Prostate gland (tissue), 2 donors: ENCODE results near the gene CABS1. TPM values are rescaled to one million over a fixed set of nuclear protein-coding genes. Genes with fewer than 3 reads are reported as not detected.

ENCODE experiments used
- DNase-seq: peaks from one replicate; pipeline ENCODE4 v3.0.0-alpha.2; 2019; ENCODE audit warnings: low spot score
- H3K27ac ChIP-seq, 2 donors: fragments of 200-600 bp; sonication (generic); 2 replicates each; pipeline ENCODE4 v1.5.1; 2017 to 2019
- H3K27me3 ChIP-seq: fragments of 200-600 bp; sonication (generic); replicated peaks from 2 replicates; pipeline ENCODE4 v1.5.1; 2019; ENCODE audit not compliant: insufficient read depth
- H3K36me3 ChIP-seq, 2 donors: fragments of 200-600 bp; sonication (generic); 1 replicate in 1 of 2; 2 replicates in 1 of 2; pipeline versions ENCODE4 v1.5.1 to v1.8.1; 2017 to 2019
- H3K4me1 ChIP-seq: fragments of 200-600 bp; sonication (generic); replicated peaks from 2 replicates; pipeline ENCODE4 v1.5.1; 2019
- H3K4me3 ChIP-seq, 2 donors: fragments of 200-600 bp; sonication (generic); 2 replicates each; pipeline ENCODE4 v1.5.1; 2017 to 2019
- H3K9me3 ChIP-seq: fragments of 200-600 bp; sonication (generic); 2 replicates; pipeline ENCODE4 v1.5.1; 2017
- CTCF ChIP-seq, 4 experiments: fragments of 200-600 bp in 2 of 4; fragments of 450-650 bp in 2 of 4; sonication (generic) in 2 of 4; IDR thresholded peaks; 1 replicate in 3 of 4; 2 replicates in 1 of 4; pipeline ENCODE4 v1.5.1; 2016 to 2019; ENCODE audit warnings: antibody characterized with exemption in 4 of 4, mild to moderate bottlenecking in 2 of 4, moderate library complexity in 2 of 4
- POLR2A ChIP-seq: fragments of 450-650 bp; IDR thresholded peaks from one replicate; pipeline ENCODE4 v1.6.1; 2016; ENCODE audit warnings: antibody characterized with exemption, mild to moderate bottlenecking
- POLR2AphosphoS5 ChIP-seq: sonication (generic); formaldehyde crosslinking; IDR thresholded peaks from one replicate; pipeline ENCODE4 v1.6.1; 2017; ENCODE audit warnings: antibody characterized with exemption
- WGBS: methylation state at CpG from one replicate; pipeline ENCODE4 v1.1.5; 2018; 5-methylcytosine and 5-hydroxymethylcytosine counted together
- intact Hi-C: fragments of 100-400 bp; cut with DNase I; formaldehyde crosslinking; loops from one replicate; pipeline ENCODE4 v1.14.2; 2022
- total RNA-seq, 2 donors: library from RNA; depleted of rRNA; stranded (reverse); fragments of >200 nt; gene quantifications; one replicate each; pipeline ENCODE4 v1.1.0, GENCODE V29; 2016

Gene CABS1
- total RNA-seq, 2 donors from 2014 or later: 2.4 TPM; not detected in 1

GRCh38 chr4:70367813-70368212 is 33.0 kb downstream of the CABS1 start:
- Histone ChIP-seq H3K27ac (no peak overlapping the region), H3K4me3 (no peak overlapping the region), H3K9me3 (no peaks in the 10 kb centered on the region), H3K27me3 (no peaks in the 10 kb centered on the region), H3K36me3 (no peaks in the 10 kb centered on the region), H3K4me1 (no peaks in the 10 kb centered on the region)
- TF ChIP-seq CTCF (IDR thresholded peaks at IDR 0.05): no peak
- no peak for TF ChIP-seq POLR2A
- TF ChIP-seq POLR2AphosphoS5: no peak
- no peak for DNase-seq
- WGBS: 93% methylated on average over 1 of the region's 1 CpG
- intact Hi-C loops: no loop called here

- no peak for DNase-seq
- Histone ChIP-seq H3K36me3 (no peaks in the 10 kb centered on the region), H3K4me1 (no peaks in the 10 kb centered on the region), H3K4me3 (no peak overlapping the region), H3K9me3 (no peaks in the 10 kb centered on the region), H3K27me3 (no peaks in the 10 kb centered on the region), H3K27ac (no peak overlapping the region)
- TF ChIP-seq POLR2A (no peak), CTCF (IDR thresholded peaks at IDR 0.05) (no peak), POLR2AphosphoS5 (no peak)
- 91% methylated on average over 4 of the region's 4 CpGs for WGBS
- intact Hi-C loops: no loop called here
Measured at GRCh38 chr4:70371987-70372386, 37.2 kb downstream of the CABS1 start.

- H3K4me3 ChIP-seq: no peak overlapping the region
Measured at GRCh38 chr4:70372760-70373159, 38.0 kb downstream of the CABS1 start.

GRCh38 chr4:70380578-70380977 is 45.8 kb downstream of the CABS1 start:
- intact Hi-C loops: no loop called here

More at GRCh38 chr4:70372760-70373159, 38.0 kb downstream of the CABS1 start:
- DNase-seq: no peak
- intact Hi-C loops: no loop called here
- no peaks in the 10 kb centered on the region for H3K27me3 ChIP-seq
- H3K27ac ChIP-seq: no peak overlapping the region
- H3K36me3 ChIP-seq: no peaks in the 10 kb centered on the region
- H3K9me3 ChIP-seq: no peaks in the 10 kb centered on the region
- no peaks in the 10 kb centered on the region for H3K4me1 ChIP-seq
- WGBS: 90% methylated on average over 3 of the region's 3 CpGs
- no peak for TF ChIP-seq CTCF (IDR thresholded peaks at IDR 0.05)
- TF ChIP-seq POLR2AphosphoS5: no peak
- no peak for TF ChIP-seq POLR2A

More at GRCh38 chr4:70380578-70380977, 45.8 kb downstream of the CABS1 start:
- no peaks in the 10 kb centered on the region for H3K36me3 ChIP-seq
- no peak overlapping the region for H3K27ac ChIP-seq
- no peak for DNase-seq
- 70% methylated on average over 3 of the region's 3 CpGs for WGBS
- TF ChIP-seq POLR2AphosphoS5 (no peak), POLR2A (no peak), CTCF (IDR thresholded peaks at IDR 0.05) (no peak)
- peaks cover 2% of the 10 kb centered on the region for H3K27me3 ChIP-seq
- H3K9me3 ChIP-seq: no peaks in the 10 kb centered on the region
- H3K4me3 ChIP-seq: no peak overlapping the region
- no peaks in the 10 kb centered on the region for H3K4me1 ChIP-seq
